ENCODE data around the gene VPS52. TPM values are rescaled to one million over a fixed set of nuclear protein-coding genes. Genes with fewer than 3 reads are reported as not detected.

VPS52 gene
- total and polyA plus RNA-seq, 9 of the 15 experiments (the other 6 are each of a cell fraction or from before 2014, with no cell fraction given) = 24.4 to 103 (median 40.2) TPM

GRCh38 chr6:33299237-33299944 is 27.7 kb upstream of the VPS52 start (continued):
- TF ChIP-seq CTCF (IDR thresholded peaks at IDR 0.05 in 2 of 3, conservative IDR thresholded peaks at IDR 0.05 in 1 of 3; ENCODE audit: insufficient read depth in 2 of 3, low read depth in 1 of 3, low read length in 3 of 3) (peak; percentile 89 to 97 (median 97)), BDP1 (IDR thresholded peaks at IDR 0.05; ENCODE audit: insufficient read depth, insufficient read length) (no peak), PATZ1 (CRISPR knock-in tag; IDR thresholded peaks at IDR 0.05; ENCODE audit: borderline replicate concordance) (no peak; the same call in none of the 2 replicates), SP2 (IDR thresholded peaks at IDR 0.05; ENCODE audit: extremely low read depth, low read depth, low read length, poor library complexity, severe bottlenecking) (no peak), JUND (IDR thresholded peaks at IDR 0.05; ENCODE audit: borderline replicate concordance, low read depth, low read length) (peak; percentile 54), JUND (tag; IDR thresholded peaks at IDR 0.05; ENCODE audit: borderline replicate concordance, low read depth, low read length) (peak; percentile 57; the same call in 2 of the 3 replicates), ARID2 (IDR thresholded peaks at IDR 0.05) (peak; percentile 35; the same call in 1 of the 2 replicates), KDM5B (IDR thresholded peaks at IDR 0.05; ENCODE audit: insufficient replicate concordance, low read depth, low read length) (peak; percentile 95), MCM2 (IDR thresholded peaks at IDR 0.05; ENCODE audit: low read depth) (no peak), ZNF592 (IDR thresholded peaks at IDR 0.05) (peak; percentile 42; the same call in 1 of the 2 replicates), TEAD4 (IDR thresholded peaks at IDR 0.05; ENCODE audit: low read length) (no peak), TEAD4 (CRISPR knock-in tag; IDR thresholded peaks at IDR 0.05; ENCODE audit: borderline replicate concordance) (peak; percentile 69; the same call in 1 of the 2 replicates), CHD1 (IDR thresholded peaks at IDR 0.05; ENCODE audit: low read length) (peak; percentile 98), SAFB (IDR thresholded peaks at IDR 0.05; ENCODE audit: borderline replicate concordance, low read depth, low read length) (peak; percentile 76; the same call in 1 of the 2 replicates), HNRNPL (IDR thresholded peaks at IDR 0.05; ENCODE audit: low read depth, low read length) (no peak), SIN3A (IDR thresholded peaks at IDR 0.05; ENCODE audit: borderline replicate concordance in 2 of 2, control insufficient read depth in 1 of 2, low read depth in 2 of 2, low read length in 2 of 2) (peak; percentile 65 to 95), CBX1 (IDR thresholded peaks at IDR 0.05; ENCODE audit: low read depth) (peak; percentile 85), COPS2 (conservative IDR thresholded peaks at IDR 0.05) (no peak), TAF9B (IDR thresholded peaks at IDR 0.05; ENCODE audit: partially characterized antibody) (peak; percentile 85)
